HepG2 (cell line): Measurements from ENCODE around the gene HDHD3. TPM values are rescaled to one million over a fixed set of nuclear protein-coding genes. Genes with fewer than 3 reads are reported as not detected.

ENCODE experiments used
- ARID2 ChIP-seq: sonication (generic); formaldehyde crosslinking; IDR thresholded peaks from 2 replicates; pipeline ENCODE4 v1.8.1; 2022; ENCODE audit warnings: mild to moderate bottlenecking, missing genetic modification reagents, borderline replicate concordance
- CBX1 ChIP-seq: IDR thresholded peaks from one replicate; pipeline ENCODE4 v1.6.1; 2016; ENCODE audit warnings: antibody characterized with exemption, low read depth
- CREB1 ChIP-seq, 2 experiments: fragments of 450-650 bp in 1 of 2; IDR thresholded peaks; 2 replicates each; pipeline ENCODE4 v1.6.1; 2016 to 2017; ENCODE audit warnings: control low read depth in 1 of 2, mild to moderate bottlenecking in 1 of 2, missing compliant biosample characterization in 1 of 2, missing genetic modification characterization in 1 of 2
- ELF3 ChIP-seq: IDR thresholded peaks from 2 replicates; pipeline ENCODE4 v1.6.1; 2016; ENCODE audit warnings: missing genetic modification reagents, missing compliant biosample characterization
- FOXA3 ChIP-seq: IDR thresholded peaks from 2 replicates; pipeline ENCODE4 v1.6.1; 2016; ENCODE audit warnings: missing genetic modification reagents, missing compliant biosample characterization
- GZF1 ChIP-seq: sonication (generic); formaldehyde crosslinking; IDR thresholded peaks from 2 replicates; pipeline ENCODE4 v1.5.1; 2020; ENCODE audit warnings: mild to moderate bottlenecking, missing genetic modification reagents
- NPAS2 ChIP-seq: sonication (generic); formaldehyde crosslinking; IDR thresholded peaks from 2 replicates; pipeline ENCODE4 v1.8.0; 2022; ENCODE audit warnings: mild to moderate bottlenecking, missing genetic modification reagents, borderline replicate concordance
- RFXANK ChIP-seq: IDR thresholded peaks from 2 replicates; pipeline ENCODE4 v1.6.1; 2016
- SNRNP70 ChIP-seq: fragments of 200-400 bp; formaldehyde crosslinking; IDR thresholded peaks from 2 replicates; pipeline ENCODE4 v1.6.1; 2017; ENCODE audit warnings: mild to moderate bottlenecking, low read depth, low read length, moderate library complexity
- SUZ12 ChIP-seq: fragments of 150-350 bp; IDR thresholded peaks from 2 replicates; pipeline ENCODE4 v1.6.1; 2014; ENCODE audit warnings: low read depth, low read length
- TBL1XR1 ChIP-seq: fragments of 150-350 bp; IDR thresholded peaks from 2 replicates; pipeline ENCODE4 v1.6.1; 2014; ENCODE audit warnings: borderline replicate concordance, low read length; ENCODE audit not compliant: partially characterized antibody
- ZBTB38 ChIP-seq: sonication (generic); formaldehyde crosslinking; IDR thresholded peaks from 2 replicates; pipeline ENCODE4 v1.5.1; 2020; ENCODE audit warnings: mild to moderate bottlenecking, missing genetic modification reagents
- ZFP36 ChIP-seq: fragments of 150-350 bp; IDR thresholded peaks from 2 replicates; pipeline ENCODE4 v1.6.1; 2018; ENCODE audit warnings: borderline replicate concordance, low read length, low read depth; ENCODE audit not compliant: partially characterized antibody
- ZMAT3 ChIP-seq: sonication (generic); formaldehyde crosslinking; conservative IDR thresholded peaks from 2 replicates; pipeline ENCODE4 v1.7.0; 2021; ENCODE audit warnings: missing genetic modification reagents
- ZNF20 ChIP-seq: sonication (generic); formaldehyde crosslinking; IDR thresholded peaks from 2 replicates; pipeline ENCODE4 v1.4.0; 2020; ENCODE audit warnings: mild to moderate bottlenecking, moderate library complexity, missing genetic modification reagents
- ZNF263 ChIP-seq: sonication (generic); formaldehyde crosslinking; IDR thresholded peaks from 2 replicates; pipeline ENCODE4 v1.4.0; 2020; ENCODE audit warnings: missing genetic modification reagents
- ZNF296 ChIP-seq: sonication (generic); formaldehyde crosslinking; conservative IDR thresholded peaks from 2 replicates; pipeline ENCODE4 v1.5.0; 2020; ENCODE audit warnings: mild to moderate bottlenecking, missing genetic modification reagents
- ZNF431 ChIP-seq: sonication (generic); formaldehyde crosslinking; IDR thresholded peaks from 2 replicates; pipeline ENCODE4 v1.9.0; 2022; ENCODE audit warnings: missing genetic modification reagents, low read depth, mild to moderate bottlenecking, borderline replicate concordance
- ZNF501 ChIP-seq: sonication (generic); formaldehyde crosslinking; IDR thresholded peaks from 2 replicates; pipeline ENCODE4 v1.5.1; 2020; ENCODE audit warnings: mild to moderate bottlenecking, moderate library complexity, missing genetic modification reagents
- ZSCAN22 ChIP-seq: sonication (generic); formaldehyde crosslinking; IDR thresholded peaks from 2 replicates; pipeline ENCODE4 v1.4.0; 2020; ENCODE audit warnings: mild to moderate bottlenecking, missing genetic modification reagents
- polyA plus RNA-seq, 8 experiments: library from polyadenylated mRNA; depleted of rRNA in 3 of 8; stranded (reverse) in 7 of 8; unstranded in 1 of 8; fragments of >200 nt; fragmentation: Illumina TruSeq in 4 of 8; extraction: Trizol in 4 of 8; gene quantifications; 2 replicates each; pipeline versions ENCODE4 v1.2.1 to v1.2.3, GENCODE V29; 2011 to 2016; ENCODE audit warnings: low read depth in 4 of 8, missing spikeins in 1 of 8, mixed read lengths in 1 of 8; ENCODE audit not compliant: insufficient read depth in 1 of 8
- total RNA-seq, 5 experiments: library from RNA; depleted of rRNA; stranded (reverse); fragments of >200 nt; fragmentation: Illumina TruSeq; extraction: Trizol; gene quantifications; 2 replicates each; pipeline ENCODE4 v1.2.3, GENCODE V29; 2016; ENCODE audit warnings: low read depth in 1 of 5
- TF ChIP-seq, protein P1 (sequence below): sonication (generic); formaldehyde crosslinking; IDR thresholded peaks from 2 replicates; pipeline ENCODE4 v1.4.0; 2020; ENCODE audit warnings: missing genetic modification reagents
- TF ChIP-seq, protein P2 (sequence below), 2 experiments: fragments of 450-650 bp in 1 of 2; sonication (generic) in 1 of 2; formaldehyde crosslinking; IDR thresholded peaks; 2 replicates each; pipeline versions ENCODE4 v1.5.0 to v1.8.0; 2020 to 2022; ENCODE audit warnings: mild to moderate bottlenecking in 1 of 2, missing genetic modification reagents in 1 of 2
- TF ChIP-seq, protein P3 (sequence below): IDR thresholded peaks from 2 replicates; pipeline ENCODE4 v1.6.1; 2016; ENCODE audit warnings: missing compliant biosample characterization, missing genetic modification reagents, borderline replicate concordance
- TF ChIP-seq, protein P4 (sequence below): sonication (generic); formaldehyde crosslinking; IDR thresholded peaks from 2 replicates; pipeline ENCODE4 v1.8.0; 2022; ENCODE audit warnings: missing genetic modification reagents, mild to moderate bottlenecking, inconsistent platforms, borderline replicate concordance

HDHD3 gene
- total and polyA plus RNA-seq, 2 of the 13 experiments (the other 11 are each of a cell fraction or from before 2014, with no cell fraction given) = 23.1 to 38.5 TPM

DNA sequence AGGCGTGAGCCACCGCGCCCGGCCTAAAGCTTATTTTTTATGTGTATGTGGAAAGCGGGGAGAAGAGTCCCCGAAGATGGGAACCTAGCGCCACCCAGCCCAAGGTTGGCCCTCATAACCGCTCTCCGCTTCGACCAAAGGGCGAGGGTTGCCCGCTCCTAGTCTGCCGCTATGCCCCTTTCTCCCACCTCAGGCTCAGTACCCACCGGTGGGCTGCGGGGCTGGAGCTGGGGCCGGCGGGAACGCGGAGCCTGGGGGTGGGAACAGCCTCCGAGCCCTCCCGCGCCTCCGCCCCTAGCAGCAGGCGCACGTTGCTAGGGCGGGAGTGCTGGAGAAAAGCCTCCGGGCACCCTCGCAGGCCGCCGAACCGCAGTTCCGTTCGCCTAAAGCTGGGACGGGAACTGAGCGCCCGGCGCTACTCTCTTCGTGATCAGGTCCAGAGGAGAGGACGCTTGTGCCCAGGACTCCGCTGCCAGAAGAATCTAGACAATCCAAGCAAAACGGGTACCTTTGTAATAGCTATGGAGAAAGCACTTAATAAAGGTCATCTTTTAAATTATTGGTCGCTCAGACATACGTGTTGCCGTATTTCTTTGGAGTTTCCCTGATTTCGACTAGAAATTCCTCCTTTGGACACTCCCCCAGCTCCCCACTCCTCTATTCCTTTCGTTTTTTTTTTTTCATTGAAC is 36.6 kb downstream of the HDHD3 start, which contains the start of gene WDR31 (continued):
- TF ChIP-seq, protein P1, sequence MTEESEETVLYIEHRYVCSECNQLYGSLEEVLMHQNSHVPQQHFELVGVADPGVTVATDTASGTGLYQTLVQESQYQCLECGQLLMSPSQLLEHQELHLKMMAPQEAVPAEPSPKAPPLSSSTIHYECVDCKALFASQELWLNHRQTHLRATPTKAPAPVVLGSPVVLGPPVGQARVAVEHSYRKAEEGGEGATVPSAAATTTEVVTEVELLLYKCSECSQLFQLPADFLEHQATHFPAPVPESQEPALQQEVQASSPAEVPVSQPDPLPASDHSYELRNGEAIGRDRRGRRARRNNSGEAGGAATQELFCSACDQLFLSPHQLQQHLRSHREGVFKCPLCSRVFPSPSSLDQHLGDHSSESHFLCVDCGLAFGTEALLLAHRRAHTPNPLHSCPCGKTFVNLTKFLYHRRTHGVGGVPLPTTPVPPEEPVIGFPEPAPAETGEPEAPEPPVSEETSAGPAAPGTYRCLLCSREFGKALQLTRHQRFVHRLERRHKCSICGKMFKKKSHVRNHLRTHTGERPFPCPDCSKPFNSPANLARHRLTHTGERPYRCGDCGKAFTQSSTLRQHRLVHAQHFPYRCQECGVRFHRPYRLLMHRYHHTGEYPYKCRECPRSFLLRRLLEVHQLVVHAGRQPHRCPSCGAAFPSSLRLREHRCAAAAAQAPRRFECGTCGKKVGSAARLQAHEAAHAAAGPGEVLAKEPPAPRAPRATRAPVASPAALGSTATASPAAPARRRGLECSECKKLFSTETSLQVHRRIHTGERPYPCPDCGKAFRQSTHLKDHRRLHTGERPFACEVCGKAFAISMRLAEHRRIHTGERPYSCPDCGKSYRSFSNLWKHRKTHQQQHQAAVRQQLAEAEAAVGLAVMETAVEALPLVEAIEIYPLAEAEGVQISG (CRISPR knock-in tag) = peak; percentile 92
- peak; percentile 74; the same call in 1 of the 2 replicates for TF ChIP-seq ARID2 (CRISPR knock-in tag)
- peak; percentile 84 for TF ChIP-seq ZBTB38 (CRISPR knock-in tag)
- no peak for TF ChIP-seq NPAS2 (CRISPR knock-in tag)
- peak; percentile 90 for TF ChIP-seq GZF1 (CRISPR knock-in tag)
- TF ChIP-seq, protein P2, sequence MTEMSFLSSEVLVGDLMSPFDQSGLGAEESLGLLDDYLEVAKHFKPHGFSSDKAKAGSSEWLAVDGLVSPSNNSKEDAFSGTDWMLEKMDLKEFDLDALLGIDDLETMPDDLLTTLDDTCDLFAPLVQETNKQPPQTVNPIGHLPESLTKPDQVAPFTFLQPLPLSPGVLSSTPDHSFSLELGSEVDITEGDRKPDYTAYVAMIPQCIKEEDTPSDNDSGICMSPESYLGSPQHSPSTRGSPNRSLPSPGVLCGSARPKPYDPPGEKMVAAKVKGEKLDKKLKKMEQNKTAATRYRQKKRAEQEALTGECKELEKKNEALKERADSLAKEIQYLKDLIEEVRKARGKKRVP (CRISPR knock-in tag; IDR thresholded peaks at IDR 0.05) = peak in 1 of 2 experiments; percentile 54; a peak in 1 of 4 replicates
- 0 out of 2 replicates have a peak, but pooled peaks have one; percentile 58 for TF ChIP-seq ZMAT3 (CRISPR knock-in tag)
- TF ChIP-seq, protein P3, sequence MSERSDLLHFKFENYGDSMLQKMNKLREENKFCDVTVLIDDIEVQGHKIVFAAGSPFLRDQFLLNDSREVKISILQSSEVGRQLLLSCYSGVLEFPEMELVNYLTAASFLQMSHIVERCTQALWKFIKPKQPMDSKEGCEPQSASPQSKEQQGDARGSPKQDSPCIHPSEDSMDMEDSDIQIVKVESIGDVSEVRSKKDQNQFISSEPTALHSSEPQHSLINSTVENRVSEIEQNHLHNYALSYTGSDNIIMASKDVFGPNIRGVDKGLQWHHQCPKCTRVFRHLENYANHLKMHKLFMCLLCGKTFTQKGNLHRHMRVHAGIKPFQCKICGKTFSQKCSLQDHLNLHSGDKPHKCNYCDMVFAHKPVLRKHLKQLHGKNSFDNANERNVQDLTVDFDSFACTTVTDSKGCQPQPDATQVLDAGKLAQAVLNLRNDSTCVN (CRISPR knock-in tag) = peak; percentile 91
- peak; percentile 73; the same call in 1 of the 2 replicates for TF ChIP-seq ZNF431
- no peak for TF ChIP-seq SUZ12
- TF ChIP-seq ZNF296 (CRISPR knock-in tag) = no peak
- peak; percentile 68; the same call in 1 of the 2 replicates for TF ChIP-seq FOXA3 (CRISPR knock-in tag)
- TF ChIP-seq SNRNP70 = no peak
- TF ChIP-seq ZNF20 (CRISPR knock-in tag) = no peak; the same call in 1 of the 2 replicates
- TF ChIP-seq CREB1 (IDR thresholded peaks at IDR 0.05) = peak; percentile 8; the same call in 1 of the 2 replicates
- TF ChIP-seq CREB1 (CRISPR knock-in tag; IDR thresholded peaks at IDR 0.05) = peak; percentile 79
- TF ChIP-seq RFXANK (CRISPR knock-in tag) = peak; percentile 90; the same call in 1 of the 2 replicates
- TF ChIP-seq CBX1 = peak; percentile 78
- no peak for TF ChIP-seq TBL1XR1
- no peak for TF ChIP-seq ZSCAN22 (CRISPR knock-in tag)
- TF ChIP-seq, protein P4, sequence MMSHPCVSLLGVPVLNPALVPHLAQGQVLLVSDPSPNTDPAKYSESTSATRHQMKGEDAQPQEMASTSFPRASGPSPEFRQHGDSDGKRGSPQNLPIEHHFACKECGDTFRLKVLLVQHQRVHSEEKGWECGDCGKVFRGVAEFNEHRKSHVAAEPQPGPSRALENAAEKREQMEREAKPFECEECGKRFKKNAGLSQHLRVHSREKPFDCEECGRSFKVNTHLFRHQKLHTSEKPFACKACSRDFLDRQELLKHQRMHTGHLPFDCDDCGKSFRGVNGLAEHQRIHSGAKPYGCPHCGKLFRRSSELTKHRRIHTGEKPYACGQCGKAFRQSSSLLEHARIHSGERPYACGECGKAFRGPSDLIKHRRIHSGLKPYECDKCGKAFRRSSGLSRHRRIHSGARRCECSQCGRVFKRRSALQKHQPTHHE (CRISPR knock-in tag) = peak; percentile 23; the same call in 1 of the 2 replicates
- TF ChIP-seq ZNF501 (CRISPR knock-in tag) = peak; percentile 91
- no peak for TF ChIP-seq ZFP36
- TF ChIP-seq ZNF263 (CRISPR knock-in tag) = peak; percentile 35; the same call in 1 of the 2 replicates
- peak; percentile 75 for TF ChIP-seq ELF3
